GM12865 (cell line): ENCODE measurements around the gene KRTAP5-1.
"Not testable (repeated sequence)": the region's sequence is repeated elsewhere in the genome, so short reads cannot be mapped to it uniquely, and the experiment has no call there.

Source experiments
- DNase-seq: peaks from one replicate; pipeline ENCODE4 v3.0.0; 2010; ENCODE audit warnings: low read depth
- H3K4me3 ChIP-seq: 2 replicates; pipeline ENCODE4 v1.5.1; 2011; ENCODE audit warnings: mild to moderate bottlenecking, low read depth, low read length, control low read depth
- TF ChIP-seq, protein P1 (sequence below): IDR thresholded peaks from 2 replicates; pipeline ENCODE4 v1.5.1; 2011; ENCODE audit warnings: low read length, control low read depth, low read depth, inconsistent platforms; ENCODE audit not compliant: insufficient read depth; ENCODE audit errors: missing control alignments

Gene KRTAP5-1

DNA sequence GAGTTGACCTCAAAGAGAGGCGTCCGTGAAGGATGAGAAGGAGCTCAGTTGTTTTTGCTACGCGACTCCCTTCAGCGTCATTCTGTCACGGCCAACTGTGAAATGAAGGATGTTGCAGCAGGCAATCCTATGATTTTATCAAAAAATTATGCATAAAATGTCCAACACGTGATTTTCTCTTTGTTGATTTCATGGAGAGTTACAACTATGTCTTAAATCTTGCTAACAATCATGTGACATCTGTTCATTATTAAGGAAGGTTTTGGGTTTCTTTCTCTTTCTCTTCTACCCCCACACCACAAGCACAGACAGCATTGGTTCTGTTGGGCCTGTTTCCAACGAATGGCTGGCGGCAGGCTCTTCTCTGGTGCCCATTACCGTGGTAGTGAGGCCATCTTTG lies 33.1 kb upstream of the KRTAP5-1 start:
- TF ChIP-seq, protein P1, sequence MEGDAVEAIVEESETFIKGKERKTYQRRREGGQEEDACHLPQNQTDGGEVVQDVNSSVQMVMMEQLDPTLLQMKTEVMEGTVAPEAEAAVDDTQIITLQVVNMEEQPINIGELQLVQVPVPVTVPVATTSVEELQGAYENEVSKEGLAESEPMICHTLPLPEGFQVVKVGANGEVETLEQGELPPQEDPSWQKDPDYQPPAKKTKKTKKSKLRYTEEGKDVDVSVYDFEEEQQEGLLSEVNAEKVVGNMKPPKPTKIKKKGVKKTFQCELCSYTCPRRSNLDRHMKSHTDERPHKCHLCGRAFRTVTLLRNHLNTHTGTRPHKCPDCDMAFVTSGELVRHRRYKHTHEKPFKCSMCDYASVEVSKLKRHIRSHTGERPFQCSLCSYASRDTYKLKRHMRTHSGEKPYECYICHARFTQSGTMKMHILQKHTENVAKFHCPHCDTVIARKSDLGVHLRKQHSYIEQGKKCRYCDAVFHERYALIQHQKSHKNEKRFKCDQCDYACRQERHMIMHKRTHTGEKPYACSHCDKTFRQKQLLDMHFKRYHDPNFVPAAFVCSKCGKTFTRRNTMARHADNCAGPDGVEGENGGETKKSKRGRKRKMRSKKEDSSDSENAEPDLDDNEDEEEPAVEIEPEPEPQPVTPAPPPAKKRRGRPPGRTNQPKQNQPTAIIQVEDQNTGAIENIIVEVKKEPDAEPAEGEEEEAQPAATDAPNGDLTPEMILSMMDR = no peak
- DNase-seq = no peak
- H3K4me3 ChIP-seq = no peak overlapping the region

DNA sequence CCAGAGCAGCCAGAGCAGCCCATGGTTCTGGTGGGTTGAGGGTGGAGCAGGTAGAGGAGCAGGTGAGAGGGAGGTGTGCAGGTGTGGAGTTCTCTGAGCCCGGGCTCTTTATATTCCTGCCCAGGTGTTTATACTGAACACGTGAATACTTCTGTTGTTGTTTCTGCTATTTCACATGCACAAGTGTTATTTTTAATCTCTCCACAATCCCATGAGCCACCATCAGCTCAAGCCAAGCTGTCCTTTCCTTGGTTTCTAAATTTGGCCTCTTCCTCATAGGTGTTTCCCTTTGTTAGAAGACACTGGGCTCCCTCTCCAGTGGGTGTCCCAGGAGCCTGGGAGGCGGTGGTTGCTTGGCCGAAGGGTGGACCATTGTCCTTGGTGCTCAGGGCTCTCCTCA lies 23.3 kb upstream of the KRTAP5-1 start, which contains the start of gene KRTAP5-3:
TSS of gene KRTAP5-3 (minus strand) at position 101 of the 400 bp plus-strand sequence. CDS start at position 23, 78 bp downstream.
- TF ChIP-seq, protein P1 = no peak
- no peak within 1 kb of the TSS for H3K4me3 ChIP-seq
- DNase-seq = no peak

GRCh38 chr11:1607901-1608300 lies 22.8 kb upstream of the KRTAP5-1 start:
- not testable (repeated sequence) for H3K4me3 ChIP-seq, DNase-seq

DNA sequence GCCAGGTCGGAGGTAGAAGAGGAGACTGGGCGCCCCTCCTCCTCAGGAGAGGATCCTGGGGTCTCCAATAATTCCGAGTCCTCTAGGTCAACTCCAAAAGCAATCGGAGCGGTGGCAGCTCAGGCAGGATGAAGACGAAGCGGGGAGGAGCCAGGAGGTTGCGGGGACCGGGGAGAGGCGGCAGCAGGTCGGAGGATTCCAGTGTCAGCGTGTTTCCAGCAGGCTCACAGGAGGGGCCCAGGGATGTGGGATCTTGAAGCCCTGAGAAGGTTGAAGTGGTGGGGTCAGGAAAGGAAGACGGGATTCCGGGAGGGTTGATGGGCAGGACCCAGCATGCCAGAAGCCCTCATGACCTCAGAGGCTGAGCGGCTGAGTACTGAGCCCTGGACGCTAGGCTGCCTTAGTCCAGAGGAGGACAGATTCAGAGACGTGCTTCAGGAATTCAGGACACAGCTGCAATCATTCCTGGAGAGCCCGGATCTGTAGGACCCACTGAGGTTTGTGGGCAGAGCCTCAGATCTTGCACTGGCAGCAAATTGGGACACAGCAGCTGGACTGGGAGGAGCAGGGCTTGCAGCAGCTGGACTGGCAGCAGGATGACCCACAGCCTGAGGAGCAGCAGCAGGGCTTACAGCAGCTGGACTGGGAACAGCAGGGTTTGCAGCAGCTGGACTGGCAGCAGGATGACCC lies 22.2 kb upstream of the KRTAP5-1 start:
- H3K4me3 ChIP-seq, DNase-seq: not testable (repeated sequence)

GRCh38 chr11:1605923-1606322 lies 20.8 kb upstream of the KRTAP5-1 start:
- not testable (repeated sequence) for H3K4me3 ChIP-seq
- peak; percentile 73 for DNase-seq

GRCh38 chr11:1604711-1605110 lies 19.6 kb upstream of the KRTAP5-1 start:
- H3K4me3 ChIP-seq = no peak overlapping the region
- TF ChIP-seq, protein P1 = no peak
- DNase-seq = no peak

- TF ChIP-seq, protein P1 = no peak
- no peak for DNase-seq
- no peak overlapping the region for H3K4me3 ChIP-seq
Measured at GRCh38 chr11:1604181-1604580, 19.1 kb upstream of the KRTAP5-1 start.

DNA sequence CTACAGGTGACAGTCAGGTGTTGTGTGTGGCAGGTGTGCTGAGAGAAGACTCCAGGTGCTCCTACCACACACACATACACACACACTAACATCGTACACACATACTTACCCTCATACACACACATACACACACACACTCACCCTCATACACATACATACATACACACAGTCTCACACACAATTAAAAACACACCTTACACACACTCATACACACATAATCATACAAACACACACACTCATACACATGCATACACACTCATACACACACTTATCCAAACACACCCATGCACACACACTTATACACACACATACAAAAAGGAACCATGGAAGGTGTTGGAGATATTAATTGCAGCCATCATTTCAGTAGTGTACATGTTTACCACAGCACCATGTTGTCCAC lies 18.5 kb upstream of the KRTAP5-1 start:
- no peak for DNase-seq
- TF ChIP-seq, protein P1 = no peak
- H3K4me3 ChIP-seq = no peak overlapping the region

DNA sequence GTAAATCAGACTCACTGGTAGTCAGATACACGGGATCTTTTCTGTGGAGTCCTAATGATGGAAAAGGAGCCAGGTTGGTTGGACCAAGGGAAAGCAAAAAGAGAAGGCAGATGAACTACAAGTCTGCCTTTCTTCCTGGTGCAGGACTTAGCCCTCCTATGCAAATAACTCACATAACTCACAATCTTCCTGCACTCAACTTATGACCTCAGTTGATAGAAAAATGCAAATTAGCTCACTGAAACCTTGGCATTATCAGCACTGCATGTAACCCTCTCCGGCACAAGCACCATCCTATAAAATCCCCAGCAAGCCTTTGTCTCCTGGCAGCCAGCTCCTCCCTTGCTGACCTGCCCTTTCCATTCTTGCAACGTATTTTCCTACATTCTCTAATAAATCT lies 16.6 kb upstream of the KRTAP5-1 start:
- not testable (repeated sequence) for DNase-seq, H3K4me3 ChIP-seq
